Measurements from ENCODE around the gene GPS1.

DNA sequence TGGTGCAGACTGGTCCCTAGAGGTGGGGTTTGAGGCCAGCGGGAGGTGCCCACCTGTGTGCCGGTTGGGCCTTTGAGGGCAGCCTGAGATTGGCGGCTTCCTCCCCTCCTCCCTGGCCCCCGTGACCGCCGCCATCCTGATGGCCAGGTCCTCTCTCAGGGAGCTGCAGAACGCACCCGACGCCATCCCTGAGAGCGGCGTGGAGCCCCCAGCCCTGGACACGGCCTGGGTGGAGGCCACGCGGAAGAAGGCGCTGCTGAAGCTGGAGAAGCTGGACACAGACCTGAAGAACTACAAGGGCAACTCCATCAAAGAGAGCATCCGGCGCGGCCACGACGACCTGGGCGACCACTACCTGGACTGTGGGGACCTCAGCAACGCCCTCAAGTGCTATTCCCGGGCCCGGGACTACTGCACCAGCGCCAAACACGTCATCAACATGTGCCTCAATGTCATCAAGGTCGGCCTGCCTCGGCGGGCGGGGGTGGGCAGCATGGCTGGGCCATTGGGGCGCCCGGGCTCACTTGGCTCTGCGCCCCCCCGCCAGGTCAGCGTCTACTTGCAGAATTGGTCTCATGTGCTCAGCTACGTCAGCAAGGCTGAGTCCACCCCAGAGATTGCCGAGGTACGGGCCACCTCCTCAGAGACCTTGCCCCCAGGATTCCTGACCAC, 2.8 kb downstream of the GPS1 start:
- no peak for TF ChIP-seq TEAD4 (IDR thresholded peaks at IDR 0.05; ENCODE audit: low read length)
- no peak for TF ChIP-seq TEAD4 (CRISPR knock-in tag; IDR thresholded peaks at IDR 0.05; ENCODE audit: borderline replicate concordance)
- TF ChIP-seq PATZ1 (CRISPR knock-in tag; IDR thresholded peaks at IDR 0.05; ENCODE audit: borderline replicate concordance), result no peak
- no peak for TF ChIP-seq MLLT1 (IDR thresholded peaks at IDR 0.05)
- TF ChIP-seq SFPQ (IDR thresholded peaks at IDR 0.05; ENCODE audit: low read depth, low read length), result no peak

Measured in K562 (cell line).